GM19238 (cell line): ENCODE data around the gene TCEAL6.
"Not testable (repeated sequence)": the region's sequence is repeated elsewhere in the genome, so short reads cannot be mapped to it uniquely, and the experiment has no call there.

Source experiments
- DNase-seq: peaks from one replicate; pipeline ENCODE4 v3.0.0; 2011; ENCODE audit warnings: low spot score; ENCODE audit not compliant: insufficient read length

Gene TCEAL6

GRCh38 chrX:102142274-102142673 lies at the start of gene TCEAL6:
Gene TCEAL6 (minus strand): TSS chrX:102142481.
- DNase-seq, result not testable (repeated sequence)

- DNase-seq, result no peak
These were observed 43.9 kb upstream of the TCEAL6 start for GRCh38 chrX:102185967-102186720.

- DNase-seq, result peak; percentile 16
These were observed 13.5 kb upstream of the TCEAL6 start, which contains the start of gene BEX5 for GRCh38 chrX:102155806-102156179. Gene BEX5 (minus strand): TSS chrX:102155977. CDS start chrX:102154265, 1,712 bp downstream.

- no peak for DNase-seq
These were observed 12.9 kb upstream of the TCEAL6 start for GRCh38 chrX:102154900-102155805.

- DNase-seq, result no peak
These were observed 12.1 kb upstream of the TCEAL6 start for GRCh38 chrX:102154218-102154860.

GRCh38 chrX:102141631-102142030 lies 650 bp downstream of the TCEAL6 start:
- DNase-seq, result not testable (repeated sequence)

GRCh38 chrX:102140876-102141275 lies 1.4 kb downstream of the TCEAL6 start:
- not testable (repeated sequence) for DNase-seq

GRCh38 chrX:102138064-102138463 lies 4.2 kb downstream of the TCEAL6 start:
- no peak for DNase-seq

GRCh38 chrX:102129473-102129872 lies 12.8 kb downstream of the TCEAL6 start:
- DNase-seq, result no peak

- no peak for DNase-seq
These were observed 15.4 kb downstream of the TCEAL6 start for GRCh38 chrX:102126863-102127262.

- not testable (repeated sequence) for DNase-seq
These were observed 16.0 kb downstream of the TCEAL6 start for GRCh38 chrX:102126080-102126818.

- DNase-seq, result not testable (repeated sequence)
These were observed 16.8 kb downstream of the TCEAL6 start, which contains the start of gene TCEAL2 for GRCh38 chrX:102125436-102125835. Gene TCEAL2 (plus strand): TSS chrX:102125679. CDS start chrX:102126831, 1,152 bp downstream.

- DNase-seq, result not testable (repeated sequence)
These were observed 17.3 kb downstream of the TCEAL6 start for GRCh38 chrX:102125014-102125413.

- no peak for DNase-seq
These were observed 26.5 kb downstream of the TCEAL6 start for GRCh38 chrX:102115748-102116147.

- no peak for DNase-seq
These were observed 28.9 kb downstream of the TCEAL6 start for GRCh38 chrX:102113367-102113766.
